ENCODE data around the gene PPP1R12A.

PPP1R12A gene

DNA sequence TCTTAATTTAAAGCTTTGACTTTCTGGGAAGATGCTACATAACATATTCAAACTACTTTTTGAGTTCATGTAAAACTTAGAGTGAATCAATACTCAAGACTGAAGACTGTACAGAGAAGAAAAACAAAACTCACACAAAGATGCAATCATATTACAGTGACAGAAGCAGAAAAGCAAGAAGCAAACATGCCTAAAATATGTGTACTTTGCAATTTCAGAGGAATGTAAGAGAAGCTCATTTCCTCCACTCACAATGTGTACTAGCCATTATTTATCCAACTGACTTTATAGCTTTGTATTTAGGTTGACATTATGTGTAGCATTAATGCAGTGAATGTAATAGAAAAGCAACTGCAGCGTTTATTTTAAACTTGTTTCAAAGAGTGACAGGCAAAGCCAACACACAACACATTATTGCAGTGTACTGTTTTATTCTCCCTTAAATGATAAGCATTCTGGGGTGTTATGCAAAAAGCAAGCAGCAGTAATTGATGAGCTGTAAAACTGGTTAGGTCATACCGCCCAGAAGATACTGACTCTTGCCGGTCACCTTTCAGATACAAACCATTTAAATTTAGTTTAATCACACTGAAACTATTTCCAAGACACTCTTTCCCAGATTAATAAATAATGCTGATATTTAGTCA lies 156.0 kb downstream of the PPP1R12A start:
- DNase-seq = no peak
- intact Hi-C loops (cut with DNase I) = no loop called here

DNA sequence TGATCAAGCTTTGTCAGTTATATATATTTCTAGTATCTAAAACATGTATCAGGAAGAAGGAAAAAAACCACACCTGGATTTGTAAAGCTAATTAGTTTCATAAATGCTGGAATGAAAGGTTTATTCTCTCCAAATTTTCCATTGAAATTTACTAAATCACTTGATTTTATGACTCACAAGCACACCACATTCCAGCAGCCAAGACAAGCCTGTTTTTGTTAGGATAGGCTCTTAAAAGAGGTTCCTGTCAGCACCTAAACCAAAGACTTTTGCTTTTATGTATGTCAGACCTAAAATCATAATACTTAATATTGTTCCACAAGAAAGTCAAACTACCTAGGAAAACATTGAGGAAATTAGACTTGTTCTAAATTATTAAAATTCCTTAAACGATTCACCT lies 158.8 kb downstream of the PPP1R12A start:
- intact Hi-C loops (cut with DNase I) = no loop called here
- DNase-seq = no peak

DNA sequence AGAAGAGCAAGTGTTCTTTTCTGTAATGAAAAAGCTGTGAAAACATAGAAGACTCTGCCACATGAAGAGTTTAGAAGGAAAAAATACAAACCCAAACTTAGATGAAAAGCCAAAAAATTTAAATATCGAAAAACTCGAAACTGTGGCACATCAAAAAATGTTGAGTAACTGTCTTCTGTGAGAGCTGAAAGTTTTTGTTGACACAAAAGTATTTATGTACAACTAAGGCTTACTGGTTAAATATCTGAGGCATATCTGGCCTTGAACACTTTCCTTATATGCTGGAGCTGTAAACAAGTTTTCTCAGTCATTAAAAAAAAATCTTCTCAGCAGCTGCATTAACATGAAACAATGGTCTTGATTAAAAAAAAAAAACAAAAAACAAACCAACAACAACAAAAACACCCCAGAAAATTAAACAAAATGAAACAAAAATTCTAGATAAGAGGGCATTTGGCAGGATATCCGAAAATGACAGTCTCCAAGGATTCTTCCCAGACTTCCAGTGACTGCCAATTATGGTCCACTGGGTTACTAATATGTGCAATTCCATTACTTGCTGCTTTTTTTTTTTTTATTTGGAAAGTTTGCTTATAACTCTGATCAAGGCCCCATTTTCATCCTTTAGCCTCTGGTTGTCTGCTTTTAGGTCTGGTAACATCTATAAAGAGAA lies 159.4 kb downstream of the PPP1R12A start:
- no peak for DNase-seq
- intact Hi-C loops (cut with DNase I) = no loop called here

DNA sequence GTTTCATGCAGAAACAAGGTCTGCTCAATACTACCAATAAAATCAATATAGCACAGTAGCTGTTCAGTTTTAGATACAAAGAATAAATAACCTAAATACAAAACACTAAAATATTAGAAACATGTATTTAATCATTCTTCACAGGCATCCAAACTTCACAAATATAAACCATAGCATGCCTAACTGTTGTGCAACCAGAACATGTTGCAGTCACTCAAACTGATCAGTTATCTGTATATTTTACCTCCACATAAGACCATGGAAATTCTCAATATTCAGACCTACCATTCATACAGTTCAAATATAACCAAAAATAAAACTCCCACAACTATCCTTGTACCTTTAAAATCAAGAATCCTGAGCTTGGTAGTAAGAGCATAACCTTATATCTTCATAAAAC lies 161.0 kb downstream of the PPP1R12A start:
- DNase-seq = no peak
- intact Hi-C loops (cut with DNase I) = no loop called here

DNA sequence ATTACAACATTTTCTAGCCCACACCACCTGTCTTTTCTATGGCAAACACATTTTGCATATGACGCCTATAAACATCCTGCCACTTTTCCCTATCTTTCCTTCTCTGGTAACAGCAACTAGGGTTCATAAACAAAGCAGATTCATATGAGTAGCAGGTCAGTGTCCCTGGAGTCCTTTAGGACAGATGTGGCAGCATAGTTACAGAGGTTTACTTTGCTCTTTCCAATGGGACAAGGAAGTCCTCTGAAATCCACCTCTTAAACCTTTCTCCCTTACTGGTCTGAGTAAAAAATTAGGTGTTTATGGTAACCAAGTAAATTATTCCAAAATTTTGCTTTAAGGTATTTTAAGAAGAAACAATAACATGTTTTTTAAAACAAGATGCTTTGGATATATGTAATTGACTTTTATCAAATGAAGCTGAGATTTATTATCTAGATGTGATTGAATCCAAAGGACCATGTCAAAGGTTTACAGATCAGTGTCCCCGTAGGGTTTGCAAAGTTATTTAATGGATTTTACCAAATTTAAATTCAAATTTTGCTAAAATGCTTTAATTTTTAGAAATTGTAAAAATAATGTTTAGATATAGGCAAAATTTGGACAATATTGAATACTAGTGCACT lies 164.9 kb downstream of the PPP1R12A start:
- intact Hi-C loops (cut with DNase I) = no loop called here
- DNase-seq = no peak

DNA sequence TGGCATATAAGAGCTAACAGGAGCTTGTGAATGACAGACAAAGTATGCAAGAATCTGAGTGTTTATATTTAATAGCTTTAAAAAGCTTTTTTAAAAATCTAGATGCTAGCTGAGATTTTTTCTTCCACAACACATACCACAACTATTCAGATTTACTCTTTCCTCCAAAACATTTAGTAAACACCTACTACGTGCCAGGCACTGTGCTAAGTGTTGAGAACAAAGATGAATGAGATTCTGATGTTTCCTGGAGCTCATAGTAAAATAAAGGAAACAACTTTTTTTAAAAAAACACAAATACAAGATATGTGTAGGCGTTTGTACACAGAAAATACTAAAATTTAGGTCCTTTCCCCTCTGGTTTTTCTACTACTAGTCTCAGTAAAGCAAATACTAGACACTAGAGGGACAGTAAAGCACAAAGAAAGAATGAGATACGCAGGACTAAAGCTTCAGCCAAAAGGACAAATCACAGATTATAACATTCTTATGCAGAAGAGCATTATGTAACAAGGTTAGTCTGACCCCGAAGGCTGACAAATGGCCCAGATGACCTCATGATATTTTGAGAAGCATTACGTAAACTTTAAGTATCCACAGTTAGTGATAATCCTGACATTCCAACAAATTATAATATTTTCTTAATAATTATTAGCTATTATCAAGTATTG lies 165.6 kb downstream of the PPP1R12A start:
- intact Hi-C loops (cut with DNase I) = no loop called here
- no peak for DNase-seq

DNA sequence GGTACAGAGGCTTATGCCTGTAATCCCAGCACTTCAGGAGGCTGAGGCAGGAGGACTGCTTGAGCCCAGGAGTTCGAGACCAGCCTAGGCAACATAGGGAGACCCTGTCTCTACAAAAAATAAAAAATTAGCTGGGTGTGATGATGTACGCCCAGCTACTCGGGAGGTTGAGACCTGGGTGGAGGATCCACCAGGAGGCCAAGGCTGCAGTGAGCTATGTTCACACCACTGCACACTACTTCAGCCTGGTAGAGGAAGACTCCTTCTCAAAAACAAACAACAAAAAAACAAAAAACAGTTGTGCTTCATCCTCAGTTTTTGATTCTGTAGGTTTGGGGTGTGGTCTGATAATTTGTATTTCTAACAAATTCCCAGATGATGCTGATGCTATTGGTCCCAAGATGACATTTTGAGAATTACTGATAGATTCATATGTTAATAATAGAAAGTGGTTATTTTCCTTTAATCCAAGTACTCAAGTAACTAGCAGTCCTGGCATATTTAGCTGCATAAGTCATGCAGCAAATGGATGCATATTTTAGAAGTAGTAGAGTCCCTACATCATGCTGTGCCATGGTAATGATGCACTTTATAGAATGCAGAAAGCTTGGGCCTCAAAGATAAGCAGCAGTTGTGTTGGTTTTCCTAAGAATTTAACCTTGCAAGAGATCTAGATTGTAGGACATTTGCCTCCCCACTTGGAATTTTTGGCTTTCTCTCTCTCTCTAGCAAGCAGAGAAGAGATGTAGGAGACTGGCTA lies 168.0 kb downstream of the PPP1R12A start:
- intact Hi-C loops (cut with DNase I) = no loop called here
- no peak for DNase-seq

DNA sequence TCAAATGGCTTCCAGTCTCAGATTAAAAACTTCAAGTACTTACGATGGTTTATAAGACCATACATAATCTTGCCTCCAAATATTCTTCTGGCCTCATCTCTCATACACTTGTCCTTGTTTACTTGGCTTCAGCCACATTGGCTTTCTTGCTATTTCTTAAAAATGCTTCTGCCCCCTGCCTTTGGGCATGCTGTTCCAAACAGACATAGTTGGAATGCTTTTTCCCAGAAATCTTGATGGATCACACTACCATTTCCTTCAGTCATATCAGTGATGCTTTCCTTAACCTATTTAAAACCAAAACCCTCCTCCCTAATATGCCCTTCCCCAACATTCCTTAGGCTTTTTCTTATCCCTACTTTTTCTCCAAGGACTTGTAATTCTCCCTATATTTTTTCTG lies 169.7 kb downstream of the PPP1R12A start:
- intact Hi-C loops (cut with DNase I) = no loop called here
- DNase-seq = no peak

DNA sequence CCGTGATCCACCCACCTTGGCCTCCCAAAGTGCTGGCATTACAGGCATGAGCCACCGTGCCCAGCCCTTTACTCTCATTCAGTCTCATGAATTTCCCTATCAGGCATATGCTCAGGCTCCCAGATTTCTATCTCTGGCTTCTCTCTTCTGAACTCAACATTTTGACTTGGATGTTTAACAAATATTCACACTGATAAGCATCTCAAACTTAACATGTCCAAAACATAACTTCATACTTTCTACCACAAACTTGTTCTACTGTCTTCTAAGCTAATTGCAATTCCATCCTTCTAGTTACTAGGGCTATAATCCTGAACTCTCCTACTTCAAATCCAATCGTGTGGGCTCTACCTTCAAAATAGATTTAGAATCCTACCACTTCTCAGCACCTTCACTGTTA lies 170.3 kb downstream of the PPP1R12A start:
- DNase-seq = no peak
- intact Hi-C loops (cut with DNase I) = no loop called here

DNA sequence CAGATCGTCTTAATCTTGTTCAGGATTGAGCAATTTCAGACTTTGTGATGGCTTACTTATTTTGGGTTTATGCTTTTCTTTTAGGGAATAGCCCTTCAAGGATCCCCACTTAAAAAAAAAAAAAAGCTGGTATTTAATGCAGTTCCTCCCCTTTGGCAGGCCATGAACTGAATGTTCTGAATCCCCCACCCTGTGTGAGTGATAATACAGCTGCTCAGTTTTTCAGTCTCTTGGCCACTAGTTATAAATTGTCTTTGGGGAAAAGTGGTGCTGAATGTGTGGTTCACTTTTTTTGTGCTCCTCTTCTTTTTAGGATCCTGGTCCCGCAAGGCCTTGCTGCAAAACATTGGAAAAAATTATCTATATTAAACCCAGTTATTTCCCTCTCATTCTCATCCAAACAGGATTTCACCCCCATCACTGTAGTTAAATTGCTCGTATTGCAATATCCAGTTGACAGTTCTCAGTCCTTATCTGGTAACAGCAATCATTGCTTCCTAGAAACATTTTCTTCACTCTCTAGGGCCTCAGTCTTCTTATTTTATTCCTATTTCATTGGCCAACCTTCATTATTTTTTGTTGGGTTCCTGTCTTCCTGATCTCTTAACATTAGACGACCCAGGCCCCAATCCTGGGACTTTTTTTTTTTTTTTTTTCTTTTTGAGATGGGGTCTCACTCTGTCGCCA lies 171.0 kb downstream of the PPP1R12A start:
- no peak for DNase-seq
- intact Hi-C loops (cut with DNase I) = no loop called here

DNA sequence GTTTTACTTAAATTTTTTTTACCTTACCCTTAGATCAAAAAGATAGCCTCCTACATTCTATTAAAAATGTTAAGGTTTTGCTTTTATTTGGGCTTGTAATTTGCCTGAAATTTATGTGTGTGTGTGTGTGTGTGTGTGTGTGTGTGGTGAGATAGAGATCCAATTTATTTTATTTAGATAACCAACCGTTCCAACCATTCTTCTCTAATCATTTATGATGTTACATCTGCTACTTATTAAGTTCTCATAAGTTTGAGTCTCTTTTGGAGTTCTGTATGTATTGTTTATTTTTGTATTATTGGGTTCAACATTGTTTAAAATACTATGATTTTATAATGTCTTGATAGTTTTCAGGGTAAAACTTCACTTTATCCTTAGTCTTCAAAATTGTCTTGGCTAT lies 173.6 kb downstream of the PPP1R12A start:
- DNase-seq = no peak
- intact Hi-C loops (cut with DNase I) = no loop called here

DNA sequence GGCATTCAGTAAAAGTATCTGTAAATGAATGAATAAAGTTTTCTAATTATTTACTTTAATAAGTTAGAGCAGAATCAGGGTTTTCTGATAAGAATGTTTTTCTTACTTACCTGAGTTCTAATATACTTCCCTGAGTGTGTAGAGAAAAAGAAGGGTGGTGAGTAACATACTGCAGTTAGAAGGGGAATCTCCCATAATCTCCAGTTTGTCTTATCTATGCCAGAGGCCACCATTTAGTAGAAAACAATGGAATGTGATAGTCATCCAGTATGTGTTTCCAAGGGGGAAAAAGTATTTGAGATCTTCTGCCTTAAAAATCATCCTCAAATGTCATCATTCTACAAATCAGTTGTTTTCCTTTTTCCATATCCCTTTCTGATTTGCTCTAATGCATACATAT lies 187.6 kb downstream of the PPP1R12A start:
- DNase-seq = no peak
- intact Hi-C loops (cut with DNase I) = no loop called here

DNA sequence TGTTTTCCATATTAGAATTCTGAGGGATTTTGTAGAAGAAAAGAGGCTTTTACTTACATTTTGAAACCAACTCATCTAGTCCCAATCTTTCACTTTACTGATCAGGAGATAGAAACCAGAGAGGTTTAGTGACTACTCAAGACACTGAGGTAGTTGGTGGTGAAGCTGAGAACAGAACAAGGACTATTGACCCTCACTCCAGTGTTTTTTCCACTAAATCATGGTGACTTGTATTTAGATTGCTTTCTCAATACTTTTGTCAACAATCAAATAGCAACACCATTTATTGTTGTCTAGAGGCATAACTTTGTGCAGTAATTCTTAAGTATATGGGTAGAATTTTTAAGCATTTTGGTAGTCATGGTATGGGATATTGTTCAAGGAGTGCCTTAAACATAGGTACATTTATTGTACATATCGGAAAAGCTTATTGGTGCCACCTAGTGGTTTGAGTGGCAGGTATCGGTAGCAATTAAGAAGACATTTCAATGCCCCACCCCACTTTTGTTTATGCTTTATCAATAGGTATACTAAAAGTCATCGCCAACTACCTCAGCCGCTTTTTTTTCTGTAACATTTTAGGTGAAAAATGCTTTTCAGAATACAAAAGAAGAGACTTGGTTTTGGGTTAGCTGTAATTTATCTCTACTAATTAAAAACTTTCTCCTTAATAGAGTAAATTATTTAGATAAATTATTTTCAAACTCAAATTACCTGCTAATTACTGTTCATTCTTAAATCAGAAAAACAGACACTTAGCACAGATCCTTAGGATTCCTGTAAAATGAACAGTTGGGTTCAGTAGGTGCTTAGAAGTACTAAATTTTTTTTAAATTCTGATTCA lies 196.8 kb downstream of the PPP1R12A start:
- intact Hi-C loops (cut with DNase I) = loop anchor here (5.0 kb wide), 1 partner anchor 181 kb away; no protein-coding TSS in a partner anchor
- no peak for DNase-seq

DNA sequence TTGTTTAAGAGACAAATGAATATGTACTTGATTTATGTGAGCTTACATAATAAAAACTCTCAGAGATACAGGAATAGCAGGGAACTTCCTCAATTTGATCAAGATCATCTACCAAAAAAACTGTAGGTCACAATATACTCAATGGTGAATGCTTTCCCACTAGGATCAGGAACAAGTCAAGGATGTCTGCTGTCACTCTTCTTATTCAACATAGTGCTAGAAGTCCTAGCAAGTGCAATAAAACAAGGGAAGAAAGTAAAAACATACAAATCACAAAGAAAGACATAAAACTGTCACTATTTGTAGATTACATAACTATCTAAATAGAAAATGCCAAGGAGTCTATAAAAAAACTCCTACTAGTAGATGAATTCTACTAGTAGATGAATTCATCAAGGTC lies 202.3 kb downstream of the PPP1R12A start:
- intact Hi-C loops (cut with DNase I) = no loop called here
- no peak for DNase-seq

DNA sequence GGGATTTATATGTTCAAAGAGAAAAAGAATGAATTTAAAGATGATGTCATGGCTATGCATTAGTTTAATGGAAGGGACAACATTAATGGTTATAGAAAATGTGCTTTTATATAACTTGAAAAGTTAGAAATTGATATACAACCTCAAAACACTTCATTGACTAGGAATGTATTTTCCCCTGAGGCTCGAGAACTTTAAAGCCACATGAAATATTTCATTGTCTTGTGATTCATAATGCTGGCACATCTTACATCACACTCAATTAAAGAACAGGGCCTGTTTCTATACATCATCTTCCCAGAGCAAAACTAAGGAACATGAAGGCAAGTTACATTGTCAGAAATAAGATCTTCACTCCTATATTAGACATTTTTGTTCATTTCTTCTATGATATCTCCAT lies 208.9 kb downstream of the PPP1R12A start:
- no peak for DNase-seq
- intact Hi-C loops (cut with DNase I) = no loop called here
